Measurements from ENCODE around the gene RFLNA. TPM values are rescaled to one million over a fixed set of nuclear protein-coding genes. Genes with fewer than 3 reads are reported as not detected.

RFLNA gene
- total and polyA plus RNA-seq, 8 donors, result 18.2 to 294 (median 75.8) TPM

GRCh38 chr12:124252964-124253363 is 41.9 kb upstream of the RFLNA start:
- DNase-seq, result no peak
- peaks cover 0 to 8% (median 0%) of the 10 kb centered on the region in 4 donors for H3K4me1 ChIP-seq
- peaks cover 0 to under 1% (median 0%) of the 10 kb centered on the region in 4 donors for H3K9me3 ChIP-seq
- no peak overlapping the region for H3K4me3 ChIP-seq
- 92 to 98% (median 95%) methylated on average over 6 of the region's 6 CpGs for WGBS, 5 donors
- H3K36me3 ChIP-seq, result no peaks in the 10 kb centered on the region
- intact Hi-C loops (cut with DNase I; ENCODE audit: low total_unique reads), result no loop called here
- H3K27ac ChIP-seq, result no peak overlapping the region
- TF ChIP-seq CTCF (IDR thresholded peaks at IDR 0.05) (no peak), EP300 (IDR thresholded peaks at IDR 0.05) (no peak), POLR2AphosphoS5 (IDR thresholded peaks at IDR 0.05) (no peak), POLR2A (IDR thresholded peaks at IDR 0.05) (no peak)
- peaks cover 0 to 17% (median 0%) of the 10 kb centered on the region in 3 donors for H3K27me3 ChIP-seq

- H3K27me3 ChIP-seq, result peaks cover 0 to 17% (median 0%) of the 10 kb centered on the region in 3 donors
- no peak for DNase-seq
- H3K36me3 ChIP-seq, result no peaks in the 10 kb centered on the region
- TF ChIP-seq CTCF (IDR thresholded peaks at IDR 0.05), result no peak
- no peak for TF ChIP-seq POLR2AphosphoS5 (IDR thresholded peaks at IDR 0.05)
- TF ChIP-seq EP300 (IDR thresholded peaks at IDR 0.05), result no peak
- no peak for TF ChIP-seq POLR2A (IDR thresholded peaks at IDR 0.05)
- peaks cover 0 to 5% (median 0%) of the 10 kb centered on the region in 4 donors for H3K4me1 ChIP-seq
- H3K4me3 ChIP-seq, result no peak overlapping the region
- no peak overlapping the region for H3K27ac ChIP-seq
- WGBS, 5 donors, result 90 to 95% (median 92%) methylated on average over 7 to 10 of the region's 10 CpGs
- no peaks in the 10 kb centered on the region for H3K9me3 ChIP-seq
- intact Hi-C loops (cut with DNase I; ENCODE audit: low total_unique reads), result no loop called here
These were observed 40.8 kb upstream of the RFLNA start for GRCh38 chr12:124254126-124254525.

GRCh38 chr12:124259154-124260066 is 35.5 kb upstream of the RFLNA start:
- TF ChIP-seq POLR2AphosphoS5 (IDR thresholded peaks at IDR 0.05) (no peak), EP300 (IDR thresholded peaks at IDR 0.05) (no peak), POLR2A (IDR thresholded peaks at IDR 0.05) (no peak), CTCF (IDR thresholded peaks at IDR 0.05) (no peak)
- intact Hi-C loops (cut with DNase I; ENCODE audit: low total_unique reads), result no loop called here
- WGBS, 5 donors, result 31 to 39% (median 37%) methylated on average over 23 of the region's 23 CpGs

GRCh38 chr12:124261885-124262284 is 33.0 kb upstream of the RFLNA start:
- TF ChIP-seq CTCF (IDR thresholded peaks at IDR 0.05) (no peak), EP300 (IDR thresholded peaks at IDR 0.05) (no peak), POLR2A (IDR thresholded peaks at IDR 0.05) (no peak)
- Histone ChIP-seq H3K36me3 (no peaks in the 10 kb centered on the region), H3K27me3 (peaks cover 0 to 10% (median 0%) of the 10 kb centered on the region in 3 donors), H3K4me3 (no peak overlapping the region), H3K4me1 (peaks cover 0 to 7% (median 0%) of the 10 kb centered on the region in 4 donors), H3K27ac (no peak overlapping the region), H3K9me3 (no peaks in the 10 kb centered on the region)
- no peak for DNase-seq
- intact Hi-C loops (cut with DNase I; ENCODE audit: low total_unique reads), result no loop called here
- WGBS, 5 donors, result 94 to 98% (median 96%) methylated on average over 2 to 12 of the region's 12 CpGs

More at GRCh38 chr12:124259154-124260066, 35.5 kb upstream of the RFLNA start:
- Histone ChIP-seq H3K36me3 (no peaks in the 10 kb centered on the region), H3K4me3 (no peak overlapping the region), H3K27ac (no peak overlapping the region), H3K27me3 (peaks cover 0 to 21% (median 0%) of the 10 kb centered on the region in 3 donors), H3K9me3 (no peaks in the 10 kb centered on the region), H3K4me1 (peaks cover 0 to 7% (median 0%) of the 10 kb centered on the region in 4 donors)
- no peak for DNase-seq
